Measurements from ENCODE around the gene SAMD5.

The SAMD5 gene

DNA sequence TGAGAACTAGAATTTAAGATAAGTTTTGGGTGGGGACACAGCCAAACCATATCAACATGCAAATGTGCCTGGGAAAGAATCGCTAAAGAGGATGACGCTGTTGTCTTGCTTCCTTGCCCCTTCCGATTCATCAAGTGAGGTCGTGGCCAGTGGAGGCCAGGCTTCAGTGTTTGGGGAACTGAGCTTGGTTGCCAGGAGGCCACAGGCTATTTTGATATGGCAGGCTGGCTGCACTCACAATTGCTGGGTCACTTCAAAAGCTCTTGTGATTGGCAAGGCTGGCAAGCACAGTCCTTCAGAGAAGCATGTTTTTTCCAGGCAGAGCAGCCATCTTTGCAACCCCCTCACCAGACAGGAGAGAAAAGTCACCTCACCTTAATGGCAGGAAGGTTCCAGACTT, 45.8 kb downstream of the SAMD5 start:
- no peak for TF ChIP-seq SUZ12 (IDR thresholded peaks at IDR 0.05; ENCODE audit: extremely low read depth, insufficient read depth, insufficient read length)
- no peak for TF ChIP-seq YY1 (IDR thresholded peaks at IDR 0.05; ENCODE audit: insufficient read depth, insufficient read length)
- no peak for TF ChIP-seq ZNF274 (IDR thresholded peaks at IDR 0.05; ENCODE audit: low read depth, low read length)
- Histone ChIP-seq H3K9me3 (ENCODE audit: insufficient read depth, low read length) (no peaks in the 10 kb centered on the region), H3K4me1 (ENCODE audit: insufficient read depth, insufficient read length) (no peaks in the 10 kb centered on the region), H3K9ac (ENCODE audit: insufficient read length, low read depth) (no peak overlapping the region), H3K27me3 (ENCODE audit: insufficient read depth, insufficient read length) (no peaks in the 10 kb centered on the region), H3K4me3 (ENCODE audit: insufficient read length, low read depth) (no peak overlapping the region), H3K36me3 (ENCODE audit: insufficient read depth, insufficient read length, low read length) (no peaks in the 10 kb centered on the region)
- no peak for DNase-seq (ENCODE audit: low read depth, low spot score)

- no peaks in the 10 kb centered on the region for H3K27me3 ChIP-seq (ENCODE audit: insufficient read depth, insufficient read length)
- DNase-seq (ENCODE audit: low read depth, low spot score) = no peak
- no peaks in the 10 kb centered on the region for H3K4me1 ChIP-seq (ENCODE audit: insufficient read depth, insufficient read length)
- no peaks in the 10 kb centered on the region for H3K9me3 ChIP-seq (ENCODE audit: insufficient read depth, low read length)
- H3K9ac ChIP-seq (ENCODE audit: insufficient read length, low read depth) = no peak overlapping the region
- H3K36me3 ChIP-seq (ENCODE audit: insufficient read depth, insufficient read length, low read length) = no peaks in the 10 kb centered on the region
- TF ChIP-seq ZNF274 (IDR thresholded peaks at IDR 0.05; ENCODE audit: low read depth, low read length) (no peak), SUZ12 (IDR thresholded peaks at IDR 0.05; ENCODE audit: extremely low read depth, insufficient read depth, insufficient read length) (no peak), YY1 (IDR thresholded peaks at IDR 0.05; ENCODE audit: insufficient read depth, insufficient read length) (no peak)
- no peak overlapping the region for H3K4me3 ChIP-seq (ENCODE audit: insufficient read length, low read depth)
These were observed 50.5 kb downstream of the SAMD5 start for GRCh38 chr6:147559006-147559405.

- Histone ChIP-seq H3K9me3 (ENCODE audit: insufficient read depth, low read length) (no peaks in the 10 kb centered on the region), H3K27me3 (ENCODE audit: insufficient read depth, insufficient read length) (no peaks in the 10 kb centered on the region), H3K36me3 (ENCODE audit: insufficient read depth, insufficient read length, low read length) (no peaks in the 10 kb centered on the region), H3K4me1 (ENCODE audit: insufficient read depth, insufficient read length) (no peaks in the 10 kb centered on the region), H3K9ac (ENCODE audit: insufficient read length, low read depth) (no peak overlapping the region), H3K4me3 (ENCODE audit: insufficient read length, low read depth) (no peak overlapping the region)
- DNase-seq (ENCODE audit: low read depth, low spot score) = no peak
- TF ChIP-seq YY1 (IDR thresholded peaks at IDR 0.05; ENCODE audit: insufficient read depth, insufficient read length) = no peak
- no peak for TF ChIP-seq ZNF274 (IDR thresholded peaks at IDR 0.05; ENCODE audit: low read depth, low read length)
- TF ChIP-seq SUZ12 (IDR thresholded peaks at IDR 0.05; ENCODE audit: extremely low read depth, insufficient read depth, insufficient read length) = no peak
These were observed 52.2 kb downstream of the SAMD5 start for GRCh38 chr6:147560670-147561069.

DNA sequence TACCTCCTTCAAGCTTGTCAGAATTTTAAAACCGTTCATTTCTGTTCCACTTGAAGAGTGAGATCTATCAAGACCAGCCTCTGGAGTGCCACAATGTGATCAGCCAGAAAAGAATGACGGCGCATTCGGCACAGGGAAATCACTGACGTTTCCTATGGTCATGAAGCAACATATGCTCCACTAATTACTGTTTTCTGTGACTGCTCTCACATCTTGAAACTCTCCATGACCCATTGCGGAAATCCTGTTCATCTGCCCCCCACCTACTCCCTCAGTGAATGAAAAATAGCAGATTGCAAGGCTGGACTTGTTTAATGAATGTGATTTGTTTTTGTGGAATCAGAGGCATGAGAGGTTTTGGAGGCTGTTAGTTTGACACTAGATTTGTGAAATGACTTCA, 53.2 kb downstream of the SAMD5 start:
- no peaks in the 10 kb centered on the region for H3K9me3 ChIP-seq (ENCODE audit: insufficient read depth, low read length)
- H3K27me3 ChIP-seq (ENCODE audit: insufficient read depth, insufficient read length) = no peaks in the 10 kb centered on the region
- no peak for DNase-seq (ENCODE audit: low read depth, low spot score)
- no peak overlapping the region for H3K9ac ChIP-seq (ENCODE audit: insufficient read length, low read depth)
- TF ChIP-seq SUZ12 (IDR thresholded peaks at IDR 0.05; ENCODE audit: extremely low read depth, insufficient read depth, insufficient read length) (no peak), YY1 (IDR thresholded peaks at IDR 0.05; ENCODE audit: insufficient read depth, insufficient read length) (no peak)
- no peak overlapping the region for H3K4me3 ChIP-seq (ENCODE audit: insufficient read length, low read depth)
- no peaks in the 10 kb centered on the region for H3K4me1 ChIP-seq (ENCODE audit: insufficient read depth, insufficient read length)
- H3K36me3 ChIP-seq (ENCODE audit: insufficient read depth, insufficient read length, low read length) = no peaks in the 10 kb centered on the region

DNA sequence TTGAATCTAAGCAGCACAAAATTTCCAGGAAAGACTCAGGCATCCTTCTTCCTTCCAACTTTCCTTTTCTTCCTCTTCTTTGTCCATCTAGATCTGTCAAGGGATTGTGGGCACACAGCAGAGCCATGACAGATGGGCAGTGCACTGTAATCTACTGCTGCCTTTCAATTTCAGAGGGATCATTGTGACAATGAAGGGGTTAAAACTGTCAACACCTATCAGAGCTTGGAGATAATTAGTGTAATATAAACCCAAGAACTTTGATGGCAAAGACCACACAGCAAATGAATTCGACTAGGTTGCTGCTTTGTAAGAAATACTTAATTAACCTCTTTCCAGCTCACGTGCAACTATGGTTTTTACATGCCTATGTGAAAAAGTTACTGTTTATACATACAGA, 55.0 kb downstream of the SAMD5 start:
- Histone ChIP-seq H3K4me3 (ENCODE audit: insufficient read length, low read depth) (no peak overlapping the region), H3K36me3 (ENCODE audit: insufficient read depth, insufficient read length, low read length) (no peaks in the 10 kb centered on the region), H3K27me3 (ENCODE audit: insufficient read depth, insufficient read length) (no peaks in the 10 kb centered on the region), H3K9ac (ENCODE audit: insufficient read length, low read depth) (no peak overlapping the region), H3K4me1 (ENCODE audit: insufficient read depth, insufficient read length) (no peaks in the 10 kb centered on the region), H3K9me3 (ENCODE audit: insufficient read depth, low read length) (no peaks in the 10 kb centered on the region)
- TF ChIP-seq SUZ12 (IDR thresholded peaks at IDR 0.05; ENCODE audit: extremely low read depth, insufficient read depth, insufficient read length) = no peak
- no peak for TF ChIP-seq YY1 (IDR thresholded peaks at IDR 0.05; ENCODE audit: insufficient read depth, insufficient read length)
- no peak for TF ChIP-seq ZNF274 (IDR thresholded peaks at IDR 0.05; ENCODE audit: low read depth, low read length)
- DNase-seq (ENCODE audit: low read depth, low spot score) = no peak

GRCh38 chr6:147564556-147564955, 56.1 kb downstream of the SAMD5 start:
- no peak for TF ChIP-seq YY1 (IDR thresholded peaks at IDR 0.05; ENCODE audit: insufficient read depth, insufficient read length)
- no peak for TF ChIP-seq ZNF274 (IDR thresholded peaks at IDR 0.05; ENCODE audit: low read depth, low read length)
- TF ChIP-seq SUZ12 (IDR thresholded peaks at IDR 0.05; ENCODE audit: extremely low read depth, insufficient read depth, insufficient read length) = no peak
- no peak overlapping the region for H3K4me3 ChIP-seq (ENCODE audit: insufficient read length, low read depth)
- no peaks in the 10 kb centered on the region for H3K27me3 ChIP-seq (ENCODE audit: insufficient read depth, insufficient read length)
- no peaks in the 10 kb centered on the region for H3K9me3 ChIP-seq (ENCODE audit: insufficient read depth, low read length)
- DNase-seq (ENCODE audit: low read depth, low spot score) = no peak
- no peaks in the 10 kb centered on the region for H3K36me3 ChIP-seq (ENCODE audit: insufficient read depth, insufficient read length, low read length)
- H3K4me1 ChIP-seq (ENCODE audit: insufficient read depth, insufficient read length) = no peaks in the 10 kb centered on the region
- no peak overlapping the region for H3K9ac ChIP-seq (ENCODE audit: insufficient read length, low read depth)

DNA sequence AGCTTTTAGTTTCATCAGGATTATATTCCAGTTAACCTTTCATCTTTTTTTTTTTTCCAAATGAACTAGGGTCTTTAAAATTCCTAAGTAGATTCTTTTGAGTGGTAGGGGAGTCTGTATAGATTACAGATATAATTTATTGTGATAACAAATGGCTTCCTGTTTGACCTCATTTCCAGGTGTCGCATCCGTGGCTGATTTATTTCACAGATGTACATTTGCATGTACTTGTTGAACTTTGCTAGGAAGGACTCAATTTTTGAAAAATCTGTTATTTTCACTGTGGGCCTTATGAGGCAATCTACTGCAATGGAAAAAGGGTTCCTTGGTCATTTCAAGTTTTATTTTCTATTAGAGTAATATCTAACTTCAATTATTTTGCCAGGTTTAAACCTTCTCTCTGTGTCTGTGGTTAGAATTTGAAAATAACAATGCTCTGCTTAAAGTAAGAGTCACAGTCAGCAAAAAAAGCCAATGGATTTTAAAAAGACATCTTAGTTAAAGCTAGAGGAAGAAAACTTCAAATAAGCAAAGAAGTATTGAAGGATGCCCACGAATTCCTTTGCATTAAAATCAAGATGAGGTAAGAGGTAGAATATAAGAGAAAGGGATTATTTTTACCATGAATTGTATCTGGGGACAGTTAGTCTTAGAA, 57.9 kb downstream of the SAMD5 start:
- H3K27me3 ChIP-seq (ENCODE audit: insufficient read depth, insufficient read length) = no peaks in the 10 kb centered on the region
- TF ChIP-seq YY1 (IDR thresholded peaks at IDR 0.05; ENCODE audit: insufficient read depth, insufficient read length) (no peak), SUZ12 (IDR thresholded peaks at IDR 0.05; ENCODE audit: extremely low read depth, insufficient read depth, insufficient read length) (no peak), ZNF274 (IDR thresholded peaks at IDR 0.05; ENCODE audit: low read depth, low read length) (no peak)

More for the DNA sequence above, 57.9 kb downstream of the SAMD5 start:
- Histone ChIP-seq H3K4me3 (ENCODE audit: insufficient read length, low read depth) (no peak overlapping the region), H3K9me3 (ENCODE audit: insufficient read depth, low read length) (no peaks in the 10 kb centered on the region), H3K4me1 (ENCODE audit: insufficient read depth, insufficient read length) (no peaks in the 10 kb centered on the region), H3K9ac (ENCODE audit: insufficient read length, low read depth) (no peak overlapping the region), H3K36me3 (ENCODE audit: insufficient read depth, insufficient read length, low read length) (no peaks in the 10 kb centered on the region)
- no peak for DNase-seq (ENCODE audit: low read depth, low spot score)
